PC-3 (cell line): Measurements from ENCODE around the gene AKAP5.

Experiments used
- CTCF ChIP-seq: fragments of 300-600 bp; sonication (generic); conservative IDR thresholded peaks from 2 replicates; pipeline ENCODE4 v1.5.1; 2017; ENCODE audit warnings: antibody characterized with exemption, low read depth, mild to moderate bottlenecking, low read length
- EZH2 ChIP-seq: fragments of 300-600 bp; sonication (generic); IDR thresholded peaks from one replicate; pipeline ENCODE4 v1.6.1; 2017; ENCODE audit warnings: antibody characterized with exemption, mild to moderate bottlenecking, low read length; ENCODE audit not compliant: unreplicated experiment
- EZH2phosphoT487 ChIP-seq: fragments of 300-600 bp; sonication (generic); IDR thresholded peaks from 2 replicates; pipeline ENCODE4 v1.6.1; 2018; ENCODE audit warnings: mild to moderate bottlenecking, antibody characterized with exemption, low read length, borderline replicate concordance

GRCh38 chr14:64510825-64511671 lies 45.7 kb downstream of the AKAP5 start:
- TF ChIP-seq CTCF, result peak; percentile 98
- TF ChIP-seq EZH2, result no peak
- TF ChIP-seq EZH2phosphoT487, result no peak
